K562 (cell line): ENCODE measurements around the gene PDE4D. TPM values are rescaled to one million over a fixed set of nuclear protein-coding genes. Genes with fewer than 3 reads are reported as not detected.

Source experiments
- ATAC-seq: fragments of 200-7000 bp; cut with Tn5 transposase; 3 replicates; pipeline ENCODE4 v1.9.1; 2020; ENCODE audit warnings: moderate library complexity
- BruUV-seq: library from RNA; stranded (reverse); fragments of 400-500 nt; replicated peaks from 2 replicates; lab custom pipeline; 2021; lab: Mats Ljungman, UMichigan
- CTCF ChIA-PET: fragments of 300-600 bp; formaldehyde crosslinking; extraction: SDS; loops from one replicate; lab custom pipeline; 2021; ENCODE audit warnings: low intra/inter-chr PET ratio; lab: Yijun Ruan, JAX
- POLR2A ChIA-PET: fragments of 300-600, 350-650 bp; sonication (Branson Sonifier 250); formaldehyde crosslinking; extraction: SDS; loops from one replicate; lab custom pipeline; 2021; ENCODE audit warnings: antibody characterized with exemption, inconsistent platforms; lab: Yijun Ruan, JAX
- DNase-seq, 4 experiments: peaks; one replicate each; pipeline versions ENCODE4 v3.0.0 to v3.0.0-alpha.2; 2011 to 2018; ENCODE audit warnings: low spot score in 3 of 4, mixed read lengths in 3 of 4; ENCODE audit errors: extremely low read depth in 1 of 4
- FAIRE-seq: peaks from 2 replicates; lab custom pipeline; 2011; peaks lifted over from hg19 to GRCh38; lab: Jason Lieb, UNC
- H2AFZ ChIP-seq: 2 replicates; pipeline ENCODE4 v1.6.0; 2011; ENCODE audit warnings: low read depth, low read length, control low read depth, inconsistent platforms
- H3K27ac ChIP-seq: fragments of 200-600 bp; 3 replicates; pipeline ENCODE4 v1.8.0; 2011; ENCODE audit warnings: low read depth, mild to moderate bottlenecking, control low read depth, inconsistent platforms, low read length, moderate library complexity, mixed read lengths; ENCODE audit errors: extremely low read depth
- H3K27me3 ChIP-seq, 2 experiments: fragments of 300-600 bp in 1 of 2; 2 replicates in 1 of 2; 3 replicates in 1 of 2; pipeline versions ENCODE4 v1.6.0 to v1.8.0; 2011; ENCODE audit warnings: inconsistent platforms in 2 of 2, low read length in 2 of 2, mild to moderate bottlenecking in 1 of 2, mixed read lengths in 1 of 2, moderate library complexity in 1 of 2; ENCODE audit not compliant: control insufficient read depth in 2 of 2, insufficient read depth in 2 of 2
- H3K36me3 ChIP-seq: fragments of 300-600 bp; 3 replicates; pipeline ENCODE4 v1.8.0; 2011; ENCODE audit warnings: mild to moderate bottlenecking, low read length, inconsistent platforms; ENCODE audit not compliant: control insufficient read depth, insufficient read depth
- H3K4me1 ChIP-seq, 2 experiments: fragments of 200-600 bp in 1 of 2; replicated peaks in 1 of 2; 2 replicates in 1 of 2; 3 replicates in 1 of 2; pipeline versions ENCODE4 v1.5.1 to v1.8.0; 2011; ENCODE audit warnings: inconsistent platforms in 2 of 2, low read length in 2 of 2, mild to moderate bottlenecking in 1 of 2, mixed read lengths in 1 of 2, moderate library complexity in 1 of 2; ENCODE audit not compliant: control insufficient read depth in 2 of 2, insufficient read depth in 2 of 2
- H3K4me2 ChIP-seq: 2 replicates; pipeline ENCODE4 v1.6.1; 2011; ENCODE audit warnings: low read length, control low read depth, inconsistent platforms, mixed read lengths; ENCODE audit not compliant: insufficient read depth
- H3K4me3 ChIP-seq: fragments of 200-600 bp; sonication (generic), shearing (Covaris generic); 2 replicates; pipeline ENCODE4 v1.5.1; 2016; ENCODE audit warnings: control low read depth, inconsistent platforms
- H3K79me2 ChIP-seq: fragments of 200-600 bp; 3 replicates; pipeline ENCODE4 v1.8.0; 2011; ENCODE audit warnings: low read length, inconsistent platforms; ENCODE audit not compliant: control insufficient read depth, insufficient read depth
- H3K9ac ChIP-seq, 2 experiments: 2 replicates each; pipeline versions ENCODE4 v1.6.0 to v1.6.1; 2011; ENCODE audit warnings: low read depth in 2 of 2, low read length in 2 of 2, control low read depth in 1 of 2, inconsistent platforms in 1 of 2, mild to moderate bottlenecking in 1 of 2, mixed read lengths in 1 of 2; ENCODE audit not compliant: insufficient read depth in 1 of 2
- H3K9me1 ChIP-seq: one replicate; pipeline ENCODE4 v1.6.0; 2011; ENCODE audit warnings: inconsistent platforms, mild to moderate bottlenecking, low read length, moderate library complexity; ENCODE audit not compliant: control insufficient read depth, insufficient read depth
- H3K9me3 ChIP-seq: replicated peaks from 2 replicates; pipeline ENCODE4 v1.5.1; 2011; ENCODE audit warnings: low read depth, low read length, inconsistent platforms; ENCODE audit not compliant: control insufficient read depth, insufficient read depth
- H4K20me1 ChIP-seq: replicated peaks from 2 replicates; pipeline ENCODE4 v1.6.1; 2011; ENCODE audit warnings: low read length, inconsistent platforms, mixed read lengths; ENCODE audit not compliant: control insufficient read depth, insufficient read depth
- CHAMP1 ChIP-seq: fragments of 450-650 bp; IDR thresholded peaks from 2 replicates; pipeline ENCODE4 v1.6.1; 2016; ENCODE audit warnings: mild to moderate bottlenecking
- EHMT2 ChIP-seq: fragments of 450-650 bp; IDR thresholded peaks from 2 replicates; pipeline ENCODE4 v1.6.1; 2018; ENCODE audit warnings: antibody characterized with exemption
- IRF9 ChIP-seq: fragments of 450-650 bp; IDR thresholded peaks from 2 replicates; pipeline ENCODE4 v1.6.1; 2016; ENCODE audit warnings: missing biosample characterization, missing genetic modification characterization
- LCOR ChIP-seq: sonication (generic); formaldehyde crosslinking; IDR thresholded peaks from 2 replicates; pipeline ENCODE4 v1.8.0; 2022; ENCODE audit warnings: mild to moderate bottlenecking, missing genetic modification reagents
- MAFG ChIP-seq: fragments of 450-650 bp; conservative IDR thresholded peaks from 2 replicates; pipeline ENCODE4 v1.6.1; 2016; ENCODE audit warnings: missing genetic modification characterization, missing compliant biosample characterization
- MEIS2 ChIP-seq: fragments of 450-650 bp; IDR thresholded peaks from 2 replicates; pipeline ENCODE4 v1.6.1; 2014; ENCODE audit warnings: mild to moderate bottlenecking; ENCODE audit not compliant: partially characterized antibody
- MLLT1 ChIP-seq, 2 experiments: fragments of 450-650 bp; IDR thresholded peaks; 2 replicates each; pipeline ENCODE4 v1.6.1; 2016
- NFE2 ChIP-seq: IDR thresholded peaks from 2 replicates; pipeline ENCODE4 v1.6.1; 2014; ENCODE audit warnings: antibody characterized with exemption, low read depth
- OTX1 ChIP-seq: fragments of 450-650 bp; formaldehyde crosslinking; IDR thresholded peaks from 2 replicates; pipeline ENCODE4 v1.4.0; 2022; ENCODE audit warnings: mild to moderate bottlenecking
- PHF8 ChIP-seq: fragments of 200-600 bp; sonication (generic); IDR thresholded peaks from 2 replicates; pipeline ENCODE4 v1.6.1; 2012; ENCODE audit warnings: mixed run types, mild to moderate bottlenecking, inconsistent platforms, low read length, moderate library complexity, borderline replicate concordance
- POLR2AphosphoS5 ChIP-seq: IDR thresholded peaks from 2 replicates; pipeline ENCODE4 v1.6.1; 2011; ENCODE audit warnings: mild to moderate bottlenecking, low read depth, low read length, moderate library complexity; ENCODE audit not compliant: control insufficient read depth, insufficient read depth
- RAD51 ChIP-seq: fragments of 450-650 bp; IDR thresholded peaks from 2 replicates; pipeline ENCODE4 v1.7.1; 2016; ENCODE audit warnings: low read depth, mild to moderate bottlenecking, borderline replicate concordance
- ZBTB17 ChIP-seq: fragments of 450-650 bp; formaldehyde crosslinking; IDR thresholded peaks from 2 replicates; pipeline ENCODE4 v1.4.0; 2020; ENCODE audit warnings: mild to moderate bottlenecking
- ZNF354B ChIP-seq: fragments of 250-450 bp; sonication (Bioruptor Pico); IDR thresholded peaks from 2 replicates; pipeline ENCODE4 v1.4.0; 2020
- ZSCAN32 ChIP-seq: fragments of 450-650 bp; formaldehyde crosslinking; IDR thresholded peaks from 2 replicates; pipeline ENCODE4 v1.4.0; 2020; ENCODE audit warnings: mild to moderate bottlenecking, moderate library complexity
- in situ Hi-C: fragments of 300-500 bp; cut with MboI; formaldehyde crosslinking; loops from 4 replicates; pipeline ENCODE4 v1.15.0; 2018; ENCODE audit warnings: inconsistent platforms, mixed read lengths
- intact Hi-C: fragments of 100-400 bp; cut with micrococcal nuclease; formaldehyde crosslinking; loops from 2 replicates; pipeline ENCODE4 v1.14.2; 2022
- polyA plus RNA-seq, 8 experiments: library from polyadenylated mRNA; depleted of rRNA in 4 of 8; stranded (reverse) in 5 of 8; unstranded in 3 of 8; fragments of >200 nt; fragmentation: Nextera tagmentation in 2 of 8; fragmentation: Illumina TruSeq in 1 of 8; extraction: Ambion mirVana in 2 of 8; extraction: Trizol in 1 of 8; gene quantifications; 2 replicates each; pipeline versions ENCODE4 v1.2.1 to v1.2.3, GENCODE V29; 2011 to 2014; ENCODE audit warnings: inconsistent platforms in 1 of 8, missing spikeins in 1 of 8
- total RNA-seq, 7 experiments: library from RNA; depleted of rRNA in 6 of 7; stranded (reverse); fragments of >200 nt in 6 of 7; fragmentation: Illumina TruSeq in 2 of 7; extraction: Trizol in 2 of 7; gene quantifications; 2 replicates each; pipeline versions ENCODE4 v1.2.1 to v1.2.3, GENCODE V29; 2011 to 2021; ENCODE audit warnings: low replicate concordance in 1 of 7

Gene PDE4D
- total and polyA plus RNA-seq, 9 of the 15 experiments (the other 6 are each of a cell fraction or from before 2014, with no cell fraction given): 0.04 to 0.46 (median 0.13) TPM

GRCh38 chr5:59588922-59589321 lies 304.6 kb downstream of the PDE4D start:
- TF ChIP-seq EHMT2 (no peak), OTX1 (CRISPR knock-in tag) (no peak), ZNF354B (no peak), MEIS2 (no peak), LCOR (CRISPR knock-in tag) (no peak), MAFG (no peak), NFE2 (no peak), POLR2AphosphoS5 (no peak), ZSCAN32 (CRISPR knock-in tag) (no peak), IRF9 (no peak), MLLT1 (IDR thresholded peaks at IDR 0.05) (no peak), PHF8 (no peak), CHAMP1 (no peak), RAD51 (no peak), ZBTB17 (no peak)
- in situ Hi-C loops (no loop called here), intact Hi-C loops (no loop called here)
- no TSS peak for BruUV-seq
- H3K27me3 ChIP-seq: no peaks in the 10 kb centered on the region
- no peaks in the 10 kb centered on the region for H3K9me3 ChIP-seq
- ChIA-PET POLR2A (no interaction called here), CTCF (no interaction called here)
- H3K4me1 ChIP-seq: no peaks in the 10 kb centered on the region
- no peak overlapping the region for H2AFZ ChIP-seq
- H3K36me3 ChIP-seq: no peaks in the 10 kb centered on the region
- FAIRE-seq (no peak), DNase-seq (no peak), ATAC-seq (no peak)
- no peaks in the 10 kb centered on the region for H3K9me1 ChIP-seq
- no peak overlapping the region for H3K4me3 ChIP-seq
- no peaks in the 10 kb centered on the region for H4K20me1 ChIP-seq
- H3K79me2 ChIP-seq: no peaks in the 10 kb centered on the region
- no peak overlapping the region for H3K9ac ChIP-seq
- no peak overlapping the region for H3K27ac ChIP-seq
- H3K4me2 ChIP-seq: no peak overlapping the region
